Measurements from ENCODE around the gene MYO7A. TPM values are rescaled to one million over a fixed set of nuclear protein-coding genes. Genes with fewer than 3 reads are reported as not detected.

The MYO7A gene
- total and polyA plus RNA-seq, 2 donors (not counting 3 experiments of a cell fraction or from before 2014, with no cell fraction given), result 1.3 to 3.6 TPM

DNA sequence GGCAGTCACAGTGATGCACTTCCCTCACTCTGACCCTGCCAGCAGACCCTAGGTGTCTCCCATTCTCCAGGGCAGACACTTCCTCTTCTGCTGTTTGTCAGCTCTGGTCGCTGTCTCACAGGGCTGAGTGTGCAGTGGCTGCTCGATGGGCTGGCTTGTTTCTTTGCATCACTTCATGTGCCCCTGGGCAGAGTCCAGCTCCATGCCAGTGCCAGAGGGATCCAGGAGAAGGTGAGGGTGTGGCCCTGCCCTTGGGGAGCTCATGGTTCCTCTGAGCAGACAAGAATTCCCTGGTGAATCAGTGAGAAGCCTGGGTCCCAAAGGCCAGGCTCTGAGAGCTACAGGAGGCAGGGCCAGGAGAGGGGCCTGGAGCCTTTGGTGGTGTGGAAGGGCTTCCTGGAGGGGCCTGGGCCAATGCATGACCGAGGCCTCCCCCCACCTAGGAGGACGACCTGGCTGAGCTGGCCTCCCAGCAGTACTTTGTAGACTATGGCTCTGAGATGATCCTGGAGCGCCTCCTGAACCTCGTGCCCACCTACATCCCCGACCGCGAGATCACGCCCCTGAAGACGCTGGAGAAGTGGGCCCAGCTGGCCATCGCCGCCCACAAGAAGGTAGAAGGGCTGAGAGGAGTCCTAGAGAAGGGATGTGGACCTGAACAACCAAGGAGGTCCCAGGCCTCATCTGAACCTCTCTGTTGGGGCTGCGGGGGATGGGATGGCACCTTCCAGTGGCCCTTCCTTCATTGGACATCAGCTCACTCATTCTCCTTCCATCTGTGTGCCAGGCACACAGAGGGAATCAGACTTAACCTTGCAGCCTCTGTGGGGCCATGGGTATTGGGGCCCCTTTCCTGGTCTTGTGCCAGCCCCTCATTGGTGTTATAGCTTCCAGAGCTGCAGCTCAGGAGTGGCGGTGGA, 66.1 kb downstream of the MYO7A start:
- no peaks in the 10 kb centered on the region for H3K4me1 ChIP-seq (ENCODE audit: control insufficient read depth, extremely low read depth, insufficient read depth, low read length)
- no peak for FAIRE-seq
- intact Hi-C loops (cut with micrococcal nuclease), result loop anchor here (2.0 to 10.0 kb wide), 2 partner anchors 281 to 425 kb away; partner anchors contain the start of gene PAK1

More for the DNA sequence above, 66.1 kb downstream of the MYO7A start:
- no TSS peak for BruUV-seq (replicated peaks)
- TF ChIP-seq MYC (IDR thresholded peaks at IDR 0.05; ENCODE audit: low read depth, low read length) (no peak), FOS (IDR thresholded peaks at IDR 0.05; ENCODE audit: borderline replicate concordance, insufficient read depth, low read length) (no peak), GATA2 (IDR thresholded peaks at IDR 0.05; ENCODE audit: insufficient read depth, insufficient read length, low read depth, low read length) (no peak), POLR2A (IDR thresholded peaks at IDR 0.05; ENCODE audit: low read depth, low read length) (no peak), POLR2AphosphoS5 (IDR thresholded peaks at IDR 0.05; ENCODE audit: insufficient read depth, low read depth, low read length) (no peak), JUN (IDR thresholded peaks at IDR 0.05; ENCODE audit: borderline replicate concordance, insufficient read depth, insufficient read length, low read depth) (no peak), EZH2 (IDR thresholded peaks at IDR 0.05; ENCODE audit: borderline replicate concordance, low read depth, low read length, severe bottlenecking) (no peak)
- TF ChIP-seq, protein P1, sequence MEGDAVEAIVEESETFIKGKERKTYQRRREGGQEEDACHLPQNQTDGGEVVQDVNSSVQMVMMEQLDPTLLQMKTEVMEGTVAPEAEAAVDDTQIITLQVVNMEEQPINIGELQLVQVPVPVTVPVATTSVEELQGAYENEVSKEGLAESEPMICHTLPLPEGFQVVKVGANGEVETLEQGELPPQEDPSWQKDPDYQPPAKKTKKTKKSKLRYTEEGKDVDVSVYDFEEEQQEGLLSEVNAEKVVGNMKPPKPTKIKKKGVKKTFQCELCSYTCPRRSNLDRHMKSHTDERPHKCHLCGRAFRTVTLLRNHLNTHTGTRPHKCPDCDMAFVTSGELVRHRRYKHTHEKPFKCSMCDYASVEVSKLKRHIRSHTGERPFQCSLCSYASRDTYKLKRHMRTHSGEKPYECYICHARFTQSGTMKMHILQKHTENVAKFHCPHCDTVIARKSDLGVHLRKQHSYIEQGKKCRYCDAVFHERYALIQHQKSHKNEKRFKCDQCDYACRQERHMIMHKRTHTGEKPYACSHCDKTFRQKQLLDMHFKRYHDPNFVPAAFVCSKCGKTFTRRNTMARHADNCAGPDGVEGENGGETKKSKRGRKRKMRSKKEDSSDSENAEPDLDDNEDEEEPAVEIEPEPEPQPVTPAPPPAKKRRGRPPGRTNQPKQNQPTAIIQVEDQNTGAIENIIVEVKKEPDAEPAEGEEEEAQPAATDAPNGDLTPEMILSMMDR (IDR thresholded peaks at IDR 0.05; ENCODE audit: extremely low read depth in 1 of 2, insufficient read depth in 1 of 2, low read depth in 1 of 2, low read length in 2 of 2), result no peak
- TF ChIP-seq, protein P2, sequence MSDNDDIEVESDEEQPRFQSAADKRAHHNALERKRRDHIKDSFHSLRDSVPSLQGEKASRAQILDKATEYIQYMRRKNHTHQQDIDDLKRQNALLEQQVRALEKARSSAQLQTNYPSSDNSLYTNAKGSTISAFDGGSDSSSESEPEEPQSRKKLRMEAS (IDR thresholded peaks at IDR 0.05; ENCODE audit: insufficient read depth, insufficient read length), result no peak
- no peak for DNase-seq (ENCODE audit: low read depth, low spot score)
- no peak overlapping the region for H3K4me2 ChIP-seq (ENCODE audit: insufficient read depth, low read length)
- H3K27me3 ChIP-seq (ENCODE audit: control insufficient read depth in 2 of 2, insufficient read depth in 2 of 2, low read length in 2 of 2), result no peaks in the 10 kb centered on the region
- no peak overlapping the region for H3K4me3 ChIP-seq (replicated peaks in 1 of 3; ENCODE audit: insufficient read depth in 1 of 3, low read depth in 1 of 3, low read length in 3 of 3)
- no peaks in the 10 kb centered on the region for H4K20me1 ChIP-seq (replicated peaks; ENCODE audit: control insufficient read depth, extremely low read depth, insufficient read depth, low read length)
- ChIA-PET CTCF (interaction anchor here (0.8 to 4.6 kb wide), 12 partner anchors 11 to 426 kb away, joined by 4 to 235 read pairs (median 5); no protein-coding TSS in a partner anchor), POLR2A (no interaction called here)
- no peaks in the 10 kb centered on the region for H3K9me3 ChIP-seq (replicated peaks; ENCODE audit: control insufficient read depth, insufficient read depth, low read length)
- H3K36me3 ChIP-seq (ENCODE audit: control insufficient read depth in 2 of 2, extremely low read depth in 1 of 2, insufficient read depth in 2 of 2, low read length in 2 of 2), result no peaks in the 10 kb centered on the region
- dilution Hi-C loops (cut with MboI; ENCODE audit: extremely low pct_ligation_motif_present, low sequenced_read_pairs), result no loop called here
- H3K9ac ChIP-seq (replicated peaks; ENCODE audit: extremely low read depth, insufficient read depth, low read length), result no peak overlapping the region
- no peaks in the 10 kb centered on the region for H3K9me1 ChIP-seq (replicated peaks; ENCODE audit: control insufficient read depth, extremely low read depth, insufficient read depth, low read length)
- no peaks in the 10 kb centered on the region for H3K79me2 ChIP-seq (ENCODE audit: control insufficient read depth, insufficient read depth, low read length)
- H2AFZ ChIP-seq (ENCODE audit: low read depth, low read length), result no peak overlapping the region
- no peak overlapping the region for H3K27ac ChIP-seq (ENCODE audit: insufficient read depth, low read depth, low read length)

All from endothelial cell of umbilical vein (primary cell).